ENCODE results near the gene CHI3L1. TPM values are rescaled to one million over a fixed set of nuclear protein-coding genes. Genes with fewer than 3 reads are reported as not detected.

Gene CHI3L1
- total and polyA plus RNA-seq, 2 donors (not counting 1 experiment from before 2014, with no cell fraction given) = 0.15 TPM; not detected in 1

Other genes with a start within 250 kb of the CHI3L1 start
- gene ADIPOR1, start 228.4 kb downstream of the CHI3L1 start, total RNA-seq = 44.2 and 46.6 TPM in 2 replicates
- 49.5 and 67.5 TPM in 2 replicates for gene ADIPOR1, start 228.4 kb downstream of the CHI3L1 start, polyA plus RNA-seq
- gene CYB5R1, start 219.4 kb downstream of the CHI3L1 start, total RNA-seq = 32.6 and 33.6 TPM in 2 replicates
- gene CYB5R1, start 219.4 kb downstream of the CHI3L1 start, polyA plus RNA-seq = 30.4 and 37.3 TPM in 2 replicates
- gene TMEM183A, start 179.3 kb downstream of the CHI3L1 start, total RNA-seq = 64.8 and 65.2 TPM in 2 replicates
- 61.2 and 103 TPM in 2 replicates for gene TMEM183A, start 179.3 kb downstream of the CHI3L1 start, polyA plus RNA-seq
- 0.62 and 0.75 TPM in 2 replicates for gene PPFIA4, start 160.2 kb downstream of the CHI3L1 start, total RNA-seq
- 0.09 and 0.30 TPM in 2 replicates for gene PPFIA4, start 160.2 kb downstream of the CHI3L1 start, polyA plus RNA-seq
- not detected in 2 replicates for gene MYOG, start 100.7 kb downstream of the CHI3L1 start, total RNA-seq
- gene MYOG, start 100.7 kb downstream of the CHI3L1 start, polyA plus RNA-seq = not detected in 2 replicates
- gene ADORA1, start 59.0 kb downstream of the CHI3L1 start, total RNA-seq = not detected in 2 replicates
- not detected in 2 replicates for gene ADORA1, start 59.0 kb downstream of the CHI3L1 start, polyA plus RNA-seq
- gene MYBPH, start 10.9 kb downstream of the CHI3L1 start, total RNA-seq = not detected in 2 replicates
- gene MYBPH, start 10.9 kb downstream of the CHI3L1 start, polyA plus RNA-seq = not detected in 2 replicates
- gene CHIT1, start 43.0 kb upstream of the CHI3L1 start, total RNA-seq = 8.2 and 11.9 TPM in 2 replicates
- gene CHIT1, start 43.0 kb upstream of the CHI3L1 start, polyA plus RNA-seq = 2.0 and 4.8 TPM in 2 replicates
- gene BTG2, start 118.8 kb upstream of the CHI3L1 start, total RNA-seq = 505 and 508 TPM in 2 replicates
- 300 and 778 TPM in 2 replicates for gene BTG2, start 118.8 kb upstream of the CHI3L1 start, polyA plus RNA-seq
- not detected in 2 replicates for gene FMOD, start 164.4 kb upstream of the CHI3L1 start, total RNA-seq
- gene FMOD, start 164.4 kb upstream of the CHI3L1 start, polyA plus RNA-seq = not detected in 2 replicates

Data from B cell (primary cell).